Small intestine (tissue), 7 donors: ENCODE data around the gene HBM. TPM values are rescaled to one million over a fixed set of nuclear protein-coding genes. Genes with fewer than 3 reads are reported as not detected.
"Not testable (repeated sequence)": the region's sequence is repeated elsewhere in the genome, so short reads cannot be mapped to it uniquely, and the experiment has no call there.

Source experiments
- DNase-seq, 2 donors: peaks; one replicate each; pipeline versions ENCODE4 v3.0.0 to v3.0.0-alpha.2; 2013
- FAIRE-seq: peaks from 2 replicates; lab custom pipeline; 2012; peaks lifted over from hg19 to GRCh38; lab: Jason Lieb, UNC
- H3K27ac ChIP-seq, 3 donors: one replicate each; pipeline ENCODE4 v1.5.1; 2013; ENCODE audit warnings: low read length in 2 of 3, mild to moderate bottlenecking in 2 of 3, control low read depth in 1 of 3, inconsistent platforms in 1 of 3, low read depth in 1 of 3, moderate library complexity in 1 of 3
- H3K27me3 ChIP-seq, 3 donors: one replicate each; pipeline ENCODE4 v1.6.1; 2013; ENCODE audit warnings: low read length in 3 of 3, inconsistent platforms in 1 of 3; ENCODE audit not compliant: control insufficient read depth in 3 of 3, insufficient read depth in 3 of 3
- H3K36me3 ChIP-seq, 3 donors: one replicate each; pipeline ENCODE4 v1.6.1; 2013; ENCODE audit warnings: low read length in 3 of 3, inconsistent platforms in 1 of 3, low read depth in 1 of 3, mild to moderate bottlenecking in 1 of 3, moderate library complexity in 1 of 3; ENCODE audit not compliant: control insufficient read depth in 3 of 3, insufficient read depth in 2 of 3
- H3K4me1 ChIP-seq, 3 donors: one replicate each; pipeline ENCODE4 v1.6.1; 2013; ENCODE audit warnings: low read length in 2 of 3, inconsistent platforms in 1 of 3, low read depth in 1 of 3, mild to moderate bottlenecking in 1 of 3, moderate library complexity in 1 of 3; ENCODE audit not compliant: control insufficient read depth in 3 of 3, insufficient read depth in 2 of 3
- H3K4me3 ChIP-seq, 3 donors: one replicate each; pipeline ENCODE4 v1.5.1; 2013; ENCODE audit warnings: low read length in 3 of 3, control low read depth in 1 of 3, inconsistent platforms in 1 of 3, low read depth in 1 of 3, mild to moderate bottlenecking in 1 of 3, moderate library complexity in 1 of 3
- H3K9me3 ChIP-seq, 2 donors: one replicate each; pipeline ENCODE4 v1.6.1; 2013; ENCODE audit warnings: low read depth in 1 of 2, low read length in 1 of 2; ENCODE audit not compliant: control insufficient read depth in 2 of 2, insufficient read depth in 1 of 2
- WGBS, 3 donors: extraction: QIAGEN DNeasy Blood & Tissue Kit; methylation state at CpG; one replicate each; pipeline ENCODE4 v1.1.7; 2013; 5-methylcytosine and 5-hydroxymethylcytosine counted together
- polyA plus RNA-seq, 4 donors: library from polyadenylated mRNA; stranded (reverse) in 3 of 4; unstranded in 1 of 4; fragments of 200-250 nt in 3 of 4; fragments of 120-200 nt in 1 of 4; gene quantifications; one replicate each; pipeline versions ENCODE4 v1.2.1 to v1.2.3, GENCODE V29; 2013
- donor health status: healthy with polysubstance abuse.
- donor health status: control.
- donor health status: control.
- donor health status: Bipolar disorder and iron deficiency.
- donor health status: healthy.

The HBM gene
- polyA plus RNA-seq, 4 donors: 1.8 TPM; not detected in 3

- Histone ChIP-seq H3K36me3 (no peaks in the 10 kb centered on the region), H3K4me1 (peaks cover 0 to 6% (median 3%) of the 10 kb centered on the region in 3 donors), H3K27me3 (peaks cover 5 to 61% (median 34%) of the 10 kb centered on the region in 3 donors), H3K4me3 (no peak overlapping the region), H3K27ac (no peak overlapping the region), H3K9me3 (no peaks in the 10 kb centered on the region)
- no peak for FAIRE-seq
- no peak for DNase-seq
- 9 to 18% (median 10%) methylated on average over 10 to 11 of the region's 11 CpGs for WGBS, 3 donors
Measured at GRCh38 chr16:167122-167690, 1.4 kb downstream of the HBM start.

GRCh38 chr16:168424-168823 is 2.6 kb downstream of the HBM start:
- WGBS, 3 donors: 41 to 68% (median 61%) methylated on average over 5 to 6 of the region's 6 CpGs
- no peak for FAIRE-seq

DNA sequence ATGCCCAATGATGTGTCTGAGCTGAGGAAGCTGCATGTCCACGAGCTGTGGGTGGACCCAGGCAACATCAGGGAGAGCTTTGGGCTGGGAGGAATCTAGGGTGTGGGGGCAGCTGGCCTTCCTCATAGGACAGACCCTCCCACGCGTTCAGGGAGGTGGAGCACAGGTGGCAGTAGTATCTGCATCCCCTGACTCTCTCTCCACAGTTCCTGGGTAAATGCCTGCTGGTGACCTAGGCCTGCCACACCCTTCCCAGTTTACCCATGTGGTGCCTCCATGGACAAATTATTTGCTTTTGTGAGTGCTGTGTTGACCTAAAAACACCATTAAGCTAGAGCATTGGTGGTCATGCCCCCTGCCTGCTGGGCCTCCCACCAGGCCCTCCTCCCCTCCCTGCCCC is 3.2 kb downstream of the HBM start:
- Histone ChIP-seq H3K9me3 (no peaks in the 10 kb centered on the region), H3K27me3 (peaks cover 5 to 65% (median 36%) of the 10 kb centered on the region in 3 donors), H3K4me3 (no peak overlapping the region), H3K27ac (no peak overlapping the region), H3K4me1 (peaks cover 0 to 6% (median 3%) of the 10 kb centered on the region in 3 donors), H3K36me3 (no peaks in the 10 kb centered on the region)
- no peak for DNase-seq
- no peak for FAIRE-seq
- WGBS, 3 donors: 26 to 31% (median 27%) methylated on average over 3 of the region's 3 CpGs

More at GRCh38 chr16:168424-168823, 2.6 kb downstream of the HBM start:
- no peaks in the 10 kb centered on the region for H3K9me3 ChIP-seq
- H3K4me1 ChIP-seq: peaks cover 0 to 6% (median 3%) of the 10 kb centered on the region in 3 donors
- peaks cover 5 to 63% (median 36%) of the 10 kb centered on the region in 3 donors for H3K27me3 ChIP-seq
- no peaks in the 10 kb centered on the region for H3K36me3 ChIP-seq
- no peak overlapping the region for H3K4me3 ChIP-seq
- no peak overlapping the region for H3K27ac ChIP-seq
- DNase-seq: no peak

DNA sequence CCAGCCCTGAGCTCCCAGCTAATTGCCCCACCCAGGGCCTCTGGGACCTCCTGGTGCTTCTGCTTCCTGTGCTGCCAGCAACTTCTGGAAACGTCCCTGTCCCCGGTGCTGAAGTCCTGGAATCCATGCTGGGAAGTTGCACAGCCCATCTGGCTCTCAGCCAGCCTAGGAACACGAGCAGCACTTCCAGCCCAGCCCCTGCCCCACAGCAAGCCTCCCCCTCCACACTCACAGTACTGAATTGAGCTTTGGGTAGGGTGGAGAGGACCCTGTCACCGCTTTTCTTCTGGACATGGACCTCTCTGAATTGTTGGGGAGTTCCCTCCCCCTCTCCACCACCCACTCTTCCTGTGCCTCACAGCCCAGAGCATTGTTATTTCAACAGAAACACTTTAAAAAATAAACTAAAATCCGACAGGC is 4.3 kb downstream of the HBM start:
- not testable (repeated sequence) for H3K4me3 ChIP-seq, H3K4me1 ChIP-seq, FAIRE-seq, H3K9me3 ChIP-seq, H3K36me3 ChIP-seq, H3K27ac ChIP-seq, DNase-seq
- 2 to 7% (median 4%) methylated on average over 5 of the region's 5 CpGs for WGBS, 3 donors
- H3K27me3 ChIP-seq: peaks cover 5 to 71% (median 36%) of the 10 kb centered on the region in 3 donors

- no peak for FAIRE-seq
- no peak overlapping the region for H3K27ac ChIP-seq
- 29 to 56% (median 50%) methylated on average over 1 of the region's 1 CpG for WGBS, 3 donors
- H3K4me3 ChIP-seq: no peak overlapping the region
- no peaks in the 10 kb centered on the region for H3K9me3 ChIP-seq
- no peaks in the 10 kb centered on the region for H3K36me3 ChIP-seq
- H3K27me3 ChIP-seq: peaks cover 5 to 70% (median 36%) of the 10 kb centered on the region in 3 donors
- no peak for DNase-seq
- peaks cover 0 to 2% (median 0%) of the 10 kb centered on the region in 3 donors for H3K4me1 ChIP-seq
Measured at GRCh38 chr16:170788-171187, 5.0 kb downstream of the HBM start.

- H3K36me3 ChIP-seq, H3K4me1 ChIP-seq, DNase-seq, H3K27ac ChIP-seq, H3K4me3 ChIP-seq, FAIRE-seq, H3K9me3 ChIP-seq: not testable (repeated sequence)
- peaks cover 4 to 61% (median 26%) of the 10 kb centered on the region in 3 donors for H3K27me3 ChIP-seq
- WGBS, 3 donors: no CpG with 5 or more reads among the region's 74 CpGs
Measured at GRCh38 chr16:172374-172941, 6.7 kb downstream of the HBM start, which contains the start of gene HBA2. Gene HBA2, plus strand, starts transcription at chr16:172876. Its CDS starts 37 bp downstream, at chr16:172913.

DNA sequence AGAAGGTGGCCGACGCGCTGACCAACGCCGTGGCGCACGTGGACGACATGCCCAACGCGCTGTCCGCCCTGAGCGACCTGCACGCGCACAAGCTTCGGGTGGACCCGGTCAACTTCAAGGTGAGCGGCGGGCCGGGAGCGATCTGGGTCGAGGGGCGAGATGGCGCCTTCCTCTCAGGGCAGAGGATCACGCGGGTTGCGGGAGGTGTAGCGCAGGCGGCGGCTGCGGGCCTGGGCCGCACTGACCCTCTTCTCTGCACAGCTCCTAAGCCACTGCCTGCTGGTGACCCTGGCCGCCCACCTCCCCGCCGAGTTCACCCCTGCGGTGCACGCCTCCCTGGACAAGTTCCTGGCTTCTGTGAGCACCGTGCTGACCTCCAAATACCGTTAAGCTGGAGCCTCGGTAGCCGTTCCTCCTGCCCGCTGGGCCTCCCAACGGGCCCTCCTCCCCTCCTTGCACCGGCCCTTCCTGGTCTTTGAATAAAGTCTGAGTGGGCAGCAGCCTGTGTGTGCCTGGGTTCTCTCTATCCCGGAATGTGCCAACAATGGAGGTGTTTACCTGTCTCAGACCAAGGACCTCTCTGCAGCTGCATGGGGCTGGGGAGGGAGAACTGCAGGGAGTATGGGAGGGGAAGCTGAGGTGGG is 7.6 kb downstream of the HBM start:
- not testable (repeated sequence) for H3K36me3 ChIP-seq, FAIRE-seq, H3K4me1 ChIP-seq, DNase-seq, H3K9me3 ChIP-seq, H3K4me3 ChIP-seq, H3K27ac ChIP-seq
- 8 to 17% (median 9%) methylated on average over 11 to 32 of the region's 44 CpGs for WGBS, 3 donors
- H3K27me3 ChIP-seq: peaks cover 4 to 61% (median 26%) of the 10 kb centered on the region in 3 donors

GRCh38 chr16:173928-174769 is 8.4 kb downstream of the HBM start:
- not testable (repeated sequence) for H3K9me3 ChIP-seq, DNase-seq, H3K36me3 ChIP-seq

More at GRCh38 chr16:173928-174769, 8.4 kb downstream of the HBM start:
- not testable (repeated sequence) for H3K4me1 ChIP-seq, H3K27ac ChIP-seq, H3K4me3 ChIP-seq, FAIRE-seq
- WGBS, 3 donors: 9 to 23% (median 19%) methylated on average over 7 to 9 of the region's 13 CpGs
- H3K27me3 ChIP-seq: peaks cover 4 to 60% (median 26%) of the 10 kb centered on the region in 3 donors
